Activated CD8-positive, alpha-beta T cell treated with anti-CD3 and anti-CD28 coated beads for 36 hours (primary cell): ENCODE data around the gene MRGPRF. TPM values are rescaled to one million over a fixed set of nuclear protein-coding genes. Genes with fewer than 3 reads are reported as not detected.
"Not testable (repeated sequence)": the region's sequence is repeated elsewhere in the genome, so short reads cannot be mapped to it uniquely, and the experiment has no call there.

Source experiments
- ATAC-seq: fragments of 200-7000 bp; cut with Tn5 transposase; one replicate; pipeline ENCODE4 v1.10.0; 2021; ENCODE audit warnings: mild to moderate bottlenecking, moderate library complexity
- CTCF ChIA-PET: fragments of 350-600 bp; sonication (Branson Sonifier 250); formaldehyde crosslinking; loops from one replicate; lab custom pipeline; 2021; ENCODE audit warnings: antibody characterized with exemption; lab: Charles Lee
- POLR2A ChIA-PET: fragments of 350-600 bp; sonication (Branson Sonifier 250); formaldehyde crosslinking; loops from one replicate; lab custom pipeline; 2021; ENCODE audit warnings: antibody characterized with exemption; lab: Charles Lee
- DNase-seq: peaks from one replicate; pipeline ENCODE4 v3.0.0-alpha.2; 2020
- H3K27ac Mint-ChIP-seq: one replicate; pipeline ENCODE4 v1.8.0; 2021; ENCODE audit warnings: mild to moderate bottlenecking, mixed read lengths
- H3K27me3 Mint-ChIP-seq: one replicate; pipeline ENCODE4 v1.8.0; 2021; ENCODE audit warnings: mixed read lengths
- H3K36me3 Mint-ChIP-seq: one replicate; pipeline ENCODE4 v1.8.0; 2021; ENCODE audit warnings: low read depth, mixed read lengths
- H3K4me1 Mint-ChIP-seq: one replicate; pipeline ENCODE4 v1.8.0; 2021; ENCODE audit warnings: low read depth, mixed read lengths
- H3K4me3 Mint-ChIP-seq: one replicate; pipeline ENCODE4 v1.8.0; 2021; ENCODE audit warnings: mild to moderate bottlenecking, moderate library complexity, mixed read lengths
- H3K9me3 Mint-ChIP-seq: one replicate; pipeline ENCODE4 v1.8.0; 2021; ENCODE audit warnings: mixed read lengths
- intact Hi-C: fragments of 100-400 bp; cut with micrococcal nuclease; formaldehyde crosslinking; loops from one replicate; pipeline ENCODE4 v1.10.0; 2022
- total RNA-seq, 2 experiments: library from RNA; stranded (reverse); gene quantifications; one replicate each; pipeline ENCODE4 v1.2.3, GENCODE V29; 2021
- TF ChIP-seq, protein P1 (sequence below): fragments of 200-600 bp; IDR thresholded peaks from one replicate; pipeline ENCODE4 v1.8.0; 2022; ENCODE audit warnings: antibody characterized with exemption, mild to moderate bottlenecking

MRGPRF gene
- total RNA-seq, 2 experiments from 2014 or later, result not detected

DNA sequence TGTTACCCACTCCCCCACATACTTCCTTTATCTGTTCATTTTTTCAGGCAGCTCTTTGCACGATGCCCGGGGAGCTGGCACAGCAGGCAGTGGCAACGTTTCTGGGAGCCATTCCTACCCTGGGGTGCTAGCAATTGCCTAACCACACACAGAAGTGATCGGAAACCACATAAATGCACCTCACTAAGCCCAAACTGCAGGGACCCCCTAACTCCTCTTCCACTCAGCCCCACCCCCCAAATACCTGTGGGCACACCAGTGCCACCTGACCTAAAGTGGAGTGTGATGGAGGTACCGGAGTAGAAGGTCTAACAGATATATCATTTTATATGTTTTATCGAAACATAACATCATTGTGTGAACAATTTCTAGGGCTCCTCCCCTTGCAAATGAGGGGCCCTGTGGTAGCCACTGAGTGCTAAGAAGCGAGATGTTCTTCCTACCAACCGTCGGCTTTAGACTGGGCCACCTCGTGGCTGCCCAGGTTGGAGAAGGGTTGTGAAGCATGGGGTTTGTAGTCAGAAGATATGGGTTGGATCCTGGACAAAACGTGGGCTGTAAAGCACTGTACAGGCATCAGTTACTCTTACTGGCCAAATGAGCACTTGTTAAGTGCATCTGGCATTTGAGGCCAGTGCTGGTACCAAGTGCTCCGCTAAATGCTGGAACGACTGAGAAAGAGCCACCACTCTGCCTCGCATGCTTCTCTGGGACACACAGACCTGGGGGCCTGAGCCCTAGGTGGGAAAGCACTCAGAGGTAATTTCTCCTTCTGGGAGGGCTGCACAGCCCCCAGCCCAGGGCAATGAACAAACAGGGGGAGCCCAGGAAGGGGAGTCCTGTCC lies 35.0 kb downstream of the MRGPRF start:
- peaks cover 4% of the 10 kb centered on the region for H3K27me3 Mint-ChIP-seq
- CTCF ChIA-PET, result no interaction called here
- TF ChIP-seq, protein P1, sequence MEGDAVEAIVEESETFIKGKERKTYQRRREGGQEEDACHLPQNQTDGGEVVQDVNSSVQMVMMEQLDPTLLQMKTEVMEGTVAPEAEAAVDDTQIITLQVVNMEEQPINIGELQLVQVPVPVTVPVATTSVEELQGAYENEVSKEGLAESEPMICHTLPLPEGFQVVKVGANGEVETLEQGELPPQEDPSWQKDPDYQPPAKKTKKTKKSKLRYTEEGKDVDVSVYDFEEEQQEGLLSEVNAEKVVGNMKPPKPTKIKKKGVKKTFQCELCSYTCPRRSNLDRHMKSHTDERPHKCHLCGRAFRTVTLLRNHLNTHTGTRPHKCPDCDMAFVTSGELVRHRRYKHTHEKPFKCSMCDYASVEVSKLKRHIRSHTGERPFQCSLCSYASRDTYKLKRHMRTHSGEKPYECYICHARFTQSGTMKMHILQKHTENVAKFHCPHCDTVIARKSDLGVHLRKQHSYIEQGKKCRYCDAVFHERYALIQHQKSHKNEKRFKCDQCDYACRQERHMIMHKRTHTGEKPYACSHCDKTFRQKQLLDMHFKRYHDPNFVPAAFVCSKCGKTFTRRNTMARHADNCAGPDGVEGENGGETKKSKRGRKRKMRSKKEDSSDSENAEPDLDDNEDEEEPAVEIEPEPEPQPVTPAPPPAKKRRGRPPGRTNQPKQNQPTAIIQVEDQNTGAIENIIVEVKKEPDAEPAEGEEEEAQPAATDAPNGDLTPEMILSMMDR, result no peak
- H3K27ac Mint-ChIP-seq, result no peak overlapping the region
- intact Hi-C loops, result no loop called here
- no peaks in the 10 kb centered on the region for H3K4me1 Mint-ChIP-seq
- H3K4me3 Mint-ChIP-seq, result no peak overlapping the region
- ATAC-seq (no peak), DNase-seq (no peak)
- no peaks in the 10 kb centered on the region for H3K36me3 Mint-ChIP-seq
- no peaks in the 10 kb centered on the region for H3K9me3 Mint-ChIP-seq
- POLR2A ChIA-PET, result no interaction called here

DNA sequence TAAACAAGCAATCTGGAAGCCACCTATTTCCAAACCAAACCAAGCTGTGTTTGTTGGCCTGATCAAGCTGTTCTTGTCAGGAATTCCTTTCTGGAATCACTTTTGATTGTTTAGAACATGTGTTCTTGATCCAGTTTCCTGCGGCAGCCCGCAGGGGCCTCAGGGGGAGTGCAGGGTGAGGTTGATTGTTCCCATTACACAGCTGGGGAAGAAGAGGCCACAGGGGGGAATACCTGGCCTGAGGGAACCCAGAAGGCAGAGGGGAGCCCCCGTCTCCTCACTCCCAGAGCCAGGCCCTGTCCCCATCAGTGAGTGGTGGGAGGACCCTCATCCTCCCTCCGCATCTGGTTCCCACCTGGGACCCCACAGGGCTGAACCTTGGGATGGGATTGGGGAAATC lies 36.5 kb downstream of the MRGPRF start:
- Mint-ChIP-seq H3K27ac (no peak overlapping the region), H3K4me3 (no peak overlapping the region), H3K4me1 (no peaks in the 10 kb centered on the region), H3K9me3 (no peaks in the 10 kb centered on the region), H3K27me3 (peaks cover 4% of the 10 kb centered on the region), H3K36me3 (no peaks in the 10 kb centered on the region)
- POLR2A ChIA-PET, result no interaction called here
- TF ChIP-seq, protein P1, result no peak
- CTCF ChIA-PET, result no interaction called here
- intact Hi-C loops, result no loop called here
- ATAC-seq, result no peak
- DNase-seq, result no peak

DNA sequence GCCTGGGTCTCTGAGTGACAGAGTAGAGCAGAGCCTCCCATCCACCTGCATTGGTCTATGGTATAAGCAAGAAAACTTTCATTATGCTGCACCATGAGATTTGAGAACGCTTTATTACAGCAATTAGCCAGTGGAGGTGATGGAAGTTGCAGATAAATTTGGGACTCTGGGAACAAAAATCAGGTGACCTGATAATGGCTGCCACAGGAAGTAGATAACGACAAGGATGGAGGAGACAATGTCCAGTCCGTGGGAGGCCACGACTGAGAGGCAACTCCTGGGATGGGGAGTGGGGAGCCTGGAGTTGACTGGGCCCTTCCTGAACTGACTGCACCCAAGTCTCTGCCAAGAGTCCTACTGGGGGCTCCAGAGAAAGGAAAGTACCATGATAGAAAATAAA lies 37.0 kb downstream of the MRGPRF start:
- TF ChIP-seq, protein P1, result no peak
- no peak overlapping the region for H3K27ac Mint-ChIP-seq
- ATAC-seq, result no peak
- POLR2A ChIA-PET, result no interaction called here
- H3K36me3 Mint-ChIP-seq, result no peaks in the 10 kb centered on the region
- no peak overlapping the region for H3K4me3 Mint-ChIP-seq
- no peaks in the 10 kb centered on the region for H3K4me1 Mint-ChIP-seq
- CTCF ChIA-PET, result no interaction called here
- intact Hi-C loops, result no loop called here
- H3K9me3 Mint-ChIP-seq, result no peaks in the 10 kb centered on the region
- peaks cover 4% of the 10 kb centered on the region for H3K27me3 Mint-ChIP-seq
- no peak for DNase-seq

DNA sequence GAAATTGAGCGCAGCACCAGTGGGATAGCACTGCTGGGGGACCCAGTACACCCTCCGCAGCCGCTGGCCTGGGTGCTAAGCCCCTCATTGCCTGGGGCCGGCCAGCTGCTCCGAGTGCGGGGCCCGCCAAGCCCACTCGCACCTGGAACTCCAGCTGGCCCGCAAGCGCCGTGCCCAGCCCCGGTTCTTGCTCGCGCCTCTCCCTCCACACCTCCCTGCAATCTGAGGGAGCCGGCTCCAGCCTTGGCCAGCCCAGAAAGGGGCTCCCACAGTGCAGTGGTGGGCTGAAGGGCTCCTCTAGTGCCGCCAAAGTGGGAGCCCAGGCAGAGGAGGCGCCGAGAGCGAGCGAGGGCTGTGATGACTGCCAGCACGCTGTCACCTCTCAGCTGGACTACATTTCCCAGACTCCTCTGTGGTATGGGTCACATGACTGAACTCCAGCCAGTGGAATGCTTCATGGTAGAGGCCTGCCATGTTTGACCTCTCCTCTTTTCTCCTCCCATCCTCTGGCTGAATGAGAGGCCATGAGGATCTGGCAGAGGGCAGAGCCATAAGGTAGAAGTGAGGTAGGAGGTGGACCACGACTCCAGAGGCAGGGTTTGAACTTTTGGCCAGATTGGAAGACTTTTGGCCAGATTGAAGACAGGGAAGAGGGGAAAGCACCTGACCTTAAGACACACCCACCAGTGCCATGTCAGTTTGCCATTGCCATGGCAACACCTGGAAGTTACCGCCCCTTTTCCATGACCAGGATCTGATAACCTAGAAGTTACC lies 38.4 kb downstream of the MRGPRF start:
- CTCF ChIA-PET, result no interaction called here
- Mint-ChIP-seq H3K4me3 (no peak overlapping the region), H3K4me1 (no peaks in the 10 kb centered on the region), H3K36me3 (no peaks in the 10 kb centered on the region), H3K9me3 (no peaks in the 10 kb centered on the region), H3K27ac (peak overlapping the region; percentile 73), H3K27me3 (peaks cover 4% of the 10 kb centered on the region)
- ATAC-seq, result peak; percentile 94
- TF ChIP-seq, protein P1, result no peak
- intact Hi-C loops, result no loop called here
- POLR2A ChIA-PET, result no interaction called here
- DNase-seq, result peak; percentile 37

DNA sequence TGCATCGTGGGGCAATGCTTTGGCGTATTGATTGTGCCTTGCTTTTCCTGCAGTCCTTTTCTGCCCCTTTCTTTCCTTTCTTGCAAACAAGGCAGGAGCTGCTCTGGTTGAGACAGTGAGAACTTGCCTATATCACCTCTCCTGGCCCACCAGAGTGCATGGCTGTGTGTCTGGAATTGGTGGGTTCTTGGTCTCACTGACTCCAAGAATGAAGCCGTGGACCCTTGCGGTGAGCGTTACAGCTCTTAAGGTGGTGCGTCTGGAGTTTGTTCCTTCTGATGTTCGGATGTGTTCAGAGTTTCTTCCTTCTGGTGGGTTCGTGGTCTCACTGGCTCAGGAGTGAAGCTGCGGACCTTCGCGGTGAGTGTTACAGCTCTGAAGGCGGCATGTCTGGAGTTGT lies 39.3 kb downstream of the MRGPRF start:
- H3K36me3 Mint-ChIP-seq, H3K27ac Mint-ChIP-seq, H3K27me3 Mint-ChIP-seq, H3K4me3 Mint-ChIP-seq, H3K9me3 Mint-ChIP-seq, H3K4me1 Mint-ChIP-seq, POLR2A ChIA-PET, ATAC-seq, DNase-seq, intact Hi-C loops: not testable (repeated sequence)
- CTCF ChIA-PET, result interaction anchor here (1.2 kb wide), 1 partner anchor 114 kb away, joined by 3 read pairs; no protein-coding TSS in a partner anchor
